ENCODE measurements around the gene SGCD.

- no peak for TF ChIP-seq CTCF (IDR thresholded peaks at IDR 0.05)
- TF ChIP-seq NFIC (IDR thresholded peaks at IDR 0.05; ENCODE audit: borderline replicate concordance), result no peak
- TF ChIP-seq MAX (IDR thresholded peaks at IDR 0.05; ENCODE audit: low read depth), result no peak
- TF ChIP-seq USF1 (IDR thresholded peaks at IDR 0.05; ENCODE audit: borderline replicate concordance, low read depth), result no peak
- no peak for TF ChIP-seq CHD2 (IDR thresholded peaks at IDR 0.05; ENCODE audit: low read length, partially characterized antibody)
- no peak for TF ChIP-seq SIN3A (IDR thresholded peaks at IDR 0.05; ENCODE audit: borderline replicate concordance, low read depth, low read length)
- no peak for TF ChIP-seq POLR2AphosphoS5 (IDR thresholded peaks at IDR 0.05; ENCODE audit: low read depth, low read length)
- TF ChIP-seq EP300 (IDR thresholded peaks at IDR 0.05; ENCODE audit: borderline replicate concordance in 1 of 2, low read depth in 1 of 2, low read length in 1 of 2), result no peak
- peak; percentile 13; the same call in 1 of the 2 replicates for TF ChIP-seq TCF12 (IDR thresholded peaks at IDR 0.05)
- TF ChIP-seq PBX3 (IDR thresholded peaks at IDR 0.05), result no peak
- TF ChIP-seq JUND (IDR thresholded peaks at IDR 0.05), result no peak
- no peak for TF ChIP-seq RXRA (IDR thresholded peaks at IDR 0.05; ENCODE audit: borderline replicate concordance, low read depth)
- no peak for TF ChIP-seq RAD21 (IDR thresholded peaks at IDR 0.05; ENCODE audit: low read length)
Measured at GRCh38 chr5:156367597-156367996, 40.6 kb downstream of the SGCD start.

Measured in SK-N-SH (cell line).